HEK293T (cell line): ENCODE data around the gene ZDHHC8.

Experiments used
- CTCF ChIA-PET: fragments of 350-600 bp; formaldehyde crosslinking; extraction: SDS; loops from one replicate; lab custom pipeline; 2021; ENCODE audit warnings: antibody characterized with exemption, inconsistent platforms; lab: Yijun Ruan, JAX
- POLR2A ChIA-PET: fragments of 350-600 bp; formaldehyde crosslinking; extraction: SDS; loops from one replicate; lab custom pipeline; 2020; ENCODE audit warnings: antibody characterized with exemption, inconsistent platforms; lab: Yijun Ruan, JAX
- DNase-seq: peaks from one replicate; pipeline ENCODE4 v3.0.0; 2012; ENCODE audit warnings: mixed read lengths; ENCODE audit errors: extremely low spot score
- ARNT ChIP-seq: fragments of 450-650 bp; IDR thresholded peaks from 2 replicates; pipeline ENCODE4 v1.6.1; 2017; ENCODE audit warnings: mild to moderate bottlenecking
- BHLHE40 ChIP-seq: fragments of 450-650 bp; IDR thresholded peaks from 2 replicates; pipeline ENCODE4 v1.6.1; 2016; ENCODE audit warnings: mild to moderate bottlenecking, moderate library complexity, borderline replicate concordance
- CTBP1 ChIP-seq: fragments of 450-650 bp; IDR thresholded peaks from 2 replicates; pipeline ENCODE4 v1.6.1; 2016; ENCODE audit warnings: borderline replicate concordance
- ELF4 ChIP-seq: fragments of 450-650 bp; IDR thresholded peaks from 2 replicates; pipeline ENCODE4 v1.6.1; 2017; ENCODE audit warnings: antibody characterized with exemption
- FOXA1 ChIP-seq: fragments of 450-650 bp; IDR thresholded peaks from 2 replicates; pipeline ENCODE4 v1.6.1; 2016; ENCODE audit warnings: mild to moderate bottlenecking
- FOXK2 ChIP-seq: fragments of 450-650 bp; IDR thresholded peaks from 2 replicates; pipeline ENCODE4 v1.6.1; 2016; ENCODE audit warnings: mild to moderate bottlenecking
- FOXM1 ChIP-seq: fragments of 450-650 bp; IDR thresholded peaks from 2 replicates; pipeline ENCODE4 v1.6.1; 2017; ENCODE audit warnings: mild to moderate bottlenecking, borderline replicate concordance
- HDGF ChIP-seq: fragments of 450-650 bp; IDR thresholded peaks from 2 replicates; pipeline ENCODE4 v1.6.1; 2017; ENCODE audit warnings: antibody characterized with exemption, borderline replicate concordance
- L3MBTL2 ChIP-seq: fragments of 450-650 bp; conservative IDR thresholded peaks from 2 replicates; pipeline ENCODE4 v1.6.1; 2016; ENCODE audit warnings: mild to moderate bottlenecking
- LEF1 ChIP-seq: fragments of 450-650 bp; IDR thresholded peaks from 2 replicates; pipeline ENCODE4 v1.6.1; 2017; ENCODE audit warnings: mild to moderate bottlenecking, borderline replicate concordance
- NFRKB ChIP-seq: fragments of 450-650 bp; IDR thresholded peaks from 2 replicates; pipeline ENCODE4 v1.6.1; 2016; ENCODE audit warnings: mild to moderate bottlenecking, moderate library complexity
- SP1 ChIP-seq: fragments of 450-650 bp; IDR thresholded peaks from 2 replicates; pipeline ENCODE4 v1.6.1; 2017
- SUZ12 ChIP-seq: fragments of 450-650 bp; IDR thresholded peaks from 2 replicates; pipeline ENCODE4 v1.6.1; 2016; ENCODE audit warnings: mild to moderate bottlenecking
- TARDBP ChIP-seq: fragments of 450-650 bp; IDR thresholded peaks from 2 replicates; pipeline ENCODE4 v1.6.1; 2016
- ZNF384 ChIP-seq: fragments of 450-650 bp; IDR thresholded peaks from 2 replicates; pipeline ENCODE4 v1.6.1; 2016
- TF ChIP-seq, protein P1 (sequence below): fragments of 450-650 bp; IDR thresholded peaks from 2 replicates; pipeline ENCODE4 v1.6.1; 2016

ZDHHC8 gene

GRCh38 chr22:20193761-20194494 is 62.3 kb downstream of the ZDHHC8 start:
- CTCF ChIA-PET: no interaction called here

DNA sequence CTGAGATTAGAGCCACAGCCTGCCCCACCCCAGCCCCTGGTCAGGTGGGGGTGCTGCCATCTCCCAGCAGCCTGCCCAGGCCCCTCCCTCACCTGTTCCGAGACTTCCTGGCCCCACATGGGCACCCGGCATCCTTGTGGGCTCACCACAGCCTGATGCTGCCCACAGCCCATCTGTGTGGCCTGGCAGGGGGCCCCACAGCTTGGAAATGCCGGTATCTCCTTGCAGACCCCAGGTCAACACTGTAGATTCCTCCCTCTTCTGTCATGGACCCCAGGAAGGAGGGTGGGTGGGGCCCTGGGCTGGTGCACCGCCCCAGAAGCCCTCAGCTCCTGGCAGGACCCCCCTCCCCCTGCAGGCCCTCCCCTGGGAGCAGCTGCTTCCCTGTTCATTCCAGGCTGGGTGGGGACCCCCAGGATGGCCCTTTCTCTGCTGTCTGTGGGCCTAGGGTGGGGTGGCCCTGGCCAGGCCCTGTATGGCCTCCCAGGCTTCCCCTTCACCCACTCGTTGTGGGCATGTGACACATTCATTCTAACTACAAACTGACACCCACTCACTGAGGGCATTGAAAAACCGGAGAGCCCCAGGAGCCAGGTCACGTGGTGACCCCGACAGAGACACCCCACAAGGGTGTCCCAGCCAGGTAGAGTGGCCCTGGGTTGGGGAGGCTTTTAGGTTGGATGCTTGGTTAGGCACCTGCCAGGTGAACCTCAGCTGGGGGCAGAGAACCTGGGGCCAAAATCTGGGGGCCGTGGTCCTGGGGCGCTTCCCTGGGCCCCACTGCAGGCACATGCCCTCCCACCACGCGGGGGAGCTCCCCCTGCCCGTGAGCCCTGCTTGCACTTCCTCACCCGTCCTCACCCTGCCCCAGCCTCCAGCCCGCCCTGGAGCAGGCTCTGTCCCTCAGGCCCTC is 63.3 kb downstream of the ZDHHC8 start:
- ChIA-PET POLR2A (interaction anchor here (0.9 kb wide), 1 partner anchor 17 kb away, joined by 3 read pairs; no protein-coding TSS in a partner anchor), CTCF (no interaction called here)
- DNase-seq: no peak
- TF ChIP-seq, protein P1, sequence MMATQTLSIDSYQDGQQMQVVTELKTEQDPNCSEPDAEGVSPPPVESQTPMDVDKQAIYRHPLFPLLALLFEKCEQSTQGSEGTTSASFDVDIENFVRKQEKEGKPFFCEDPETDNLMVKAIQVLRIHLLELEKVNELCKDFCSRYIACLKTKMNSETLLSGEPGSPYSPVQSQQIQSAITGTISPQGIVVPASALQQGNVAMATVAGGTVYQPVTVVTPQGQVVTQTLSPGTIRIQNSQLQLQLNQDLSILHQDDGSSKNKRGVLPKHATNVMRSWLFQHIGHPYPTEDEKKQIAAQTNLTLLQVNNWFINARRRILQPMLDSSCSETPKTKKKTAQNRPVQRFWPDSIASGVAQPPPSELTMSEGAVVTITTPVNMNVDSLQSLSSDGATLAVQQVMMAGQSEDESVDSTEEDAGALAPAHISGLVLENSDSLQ: no peak
- TF ChIP-seq SP1 (no peak), ZNF384 (no peak), FOXA1 (no peak), CTBP1 (no peak)

More at GRCh38 chr22:20193761-20194494, 62.3 kb downstream of the ZDHHC8 start:
- POLR2A ChIA-PET: interaction anchor here (1.2 kb wide), 1 partner anchor 10 kb away, joined by 3 read pairs; no protein-coding TSS in a partner anchor
- no peak for DNase-seq
- TF ChIP-seq BHLHE40: no peak
- no peak for TF ChIP-seq ELF4
- no peak for TF ChIP-seq FOXA1
- no peak for TF ChIP-seq SP1
- TF ChIP-seq, protein P1: no peak
- TF ChIP-seq ARNT: no peak
- no peak for TF ChIP-seq TARDBP
- no peak for TF ChIP-seq NFRKB
- TF ChIP-seq CTBP1: no peak
- TF ChIP-seq L3MBTL2: no peak
- TF ChIP-seq FOXM1: no peak
- TF ChIP-seq FOXK2: no peak
- TF ChIP-seq LEF1: no peak
- TF ChIP-seq SUZ12: no peak
- TF ChIP-seq HDGF: no peak
- TF ChIP-seq ZNF384: no peak

- TF ChIP-seq ELF4: no peak
- TF ChIP-seq HDGF: no peak
- no peak for TF ChIP-seq L3MBTL2
- POLR2A ChIA-PET: interaction anchor here (0.9 kb wide), 1 partner anchor 18 kb away, joined by 3 read pairs; no protein-coding TSS in a partner anchor
- CTCF ChIA-PET: interaction anchor here (0.7 kb wide), 1 partner anchor 10 kb away, joined by 3 read pairs; no protein-coding TSS in a partner anchor
- DNase-seq: no peak
These were observed 64.7 kb downstream of the ZDHHC8 start for GRCh38 chr22:20196094-20196842.
